ENCODE data around the gene VWA8. TPM values are rescaled to one million over a fixed set of nuclear protein-coding genes. Genes with fewer than 3 reads are reported as not detected.
"Not testable (repeated sequence)": the region's sequence is repeated elsewhere in the genome, so short reads cannot be mapped to it uniquely, and the experiment has no call there.

Gene VWA8
- total and polyA plus RNA-seq, 7 donors: 3.0 to 37.5 (median 24.7) TPM

GRCh38 chr13:41578371-41578770 lies 382.5 kb downstream of the VWA8 start:
- no peak for TF ChIP-seq EP300 (IDR thresholded peaks at IDR 0.05)
- 90 to 95% methylated on average over 5 of the region's 5 CpGs for WGBS, 2 donors
- Histone ChIP-seq H3K36me3 (peaks cover 0 to 15% (median 0%) of the 10 kb centered on the region in 4 donors), H3K27ac (no peak overlapping the region), H3K27me3 (no peaks in the 10 kb centered on the region), H3K4me1 (peaks cover 0 to 5% (median 0%) of the 10 kb centered on the region in 4 donors), H3K9me3 (no peaks in the 10 kb centered on the region), H3K4me3 (no peak overlapping the region)
- no peak for DNase-seq
- intact Hi-C loops (cut with DNase I): no loop called here

GRCh38 chr13:41577436-41577835 lies 383.5 kb downstream of the VWA8 start:
- Histone ChIP-seq H3K4me3 (no peak overlapping the region), H3K4me1 (peaks cover 0 to 2% (median 0%) of the 10 kb centered on the region in 4 donors), H3K27ac (no peak overlapping the region), H3K27me3 (no peaks in the 10 kb centered on the region), H3K9me3 (no peaks in the 10 kb centered on the region), H3K36me3 (peaks cover 0 to 15% (median 0%) of the 10 kb centered on the region in 4 donors)
- WGBS, 2 donors: 52 to 57% methylated on average over 4 of the region's 4 CpGs
- peak; percentile 76 for DNase-seq
- TF ChIP-seq POLR2AphosphoS5 (IDR thresholded peaks at IDR 0.05): peak in 2 of 4 donors; percentile 27 to 42
- no peak for TF ChIP-seq POLR2A (IDR thresholded peaks at IDR 0.05)
- intact Hi-C loops (cut with DNase I): no loop called here

- DNase-seq: not testable (repeated sequence)
- 97 to 98% methylated on average over 19 of the region's 19 CpGs for WGBS, 2 donors
These were observed 387.3 kb downstream of the VWA8 start for GRCh38 chr13:41573640-41574039.

GRCh38 chr13:41571817-41572340 lies 389.0 kb downstream of the VWA8 start:
- H3K36me3 ChIP-seq: peaks cover 0 to 21% (median 0%) of the 10 kb centered on the region in 4 donors
- H3K4me3 ChIP-seq; H3K9me3 ChIP-seq; H3K27me3 ChIP-seq; DNase-seq; intact Hi-C loops (cut with DNase I); H3K27ac ChIP-seq: not testable (repeated sequence)
- 97 to 98% methylated on average over 33 of the region's 33 CpGs for WGBS, 2 donors
- H3K4me1 ChIP-seq: peaks cover 0 to 21% (median 19%) of the 10 kb centered on the region in 4 donors

More at GRCh38 chr13:41573640-41574039, 387.3 kb downstream of the VWA8 start:
- Histone ChIP-seq H3K4me1 (peaks cover 0 to 12% (median 10%) of the 10 kb centered on the region in 4 donors), H3K36me3 (peaks cover 0 to 15% (median 0%) of the 10 kb centered on the region in 4 donors)
- H3K9me3 ChIP-seq; H3K27ac ChIP-seq; intact Hi-C loops (cut with DNase I); H3K27me3 ChIP-seq; H3K4me3 ChIP-seq: not testable (repeated sequence)

- Histone ChIP-seq H3K9me3 (no peaks in the 10 kb centered on the region), H3K4me3 (no peak overlapping the region), H3K4me1 (peaks cover 0 to 24% (median 21%) of the 10 kb centered on the region in 4 donors), H3K36me3 (peaks cover 0 to 7% (median 0%) of the 10 kb centered on the region in 4 donors), H3K27me3 (no peaks in the 10 kb centered on the region), H3K27ac (peak overlapping the region in 3 of 4 donors; percentile 48 to 60 (median 54))
- WGBS, 2 donors: 77 to 96% methylated on average over 3 of the region's 3 CpGs
- intact Hi-C loops (cut with DNase I): no loop called here
- no peak for DNase-seq
- TF ChIP-seq POLR2AphosphoS5 (IDR thresholded peaks at IDR 0.05) (peak in 2 of 4 donors; percentile 41 to 79), POLR2A (IDR thresholded peaks at IDR 0.05) (no peak), EP300 (IDR thresholded peaks at IDR 0.05) (no peak), CTCF (IDR thresholded peaks at IDR 0.05) (peak in 1 of 4 experiments; percentile 21)
These were observed 391.9 kb downstream of the VWA8 start for GRCh38 chr13:41568972-41569351.

- Histone ChIP-seq H3K27me3 (no peaks in the 10 kb centered on the region), H3K4me1 (peaks cover 0 to 30% (median 27%) of the 10 kb centered on the region in 4 donors), H3K9me3 (no peaks in the 10 kb centered on the region), H3K36me3 (peaks cover 0 to 7% (median 0%) of the 10 kb centered on the region in 4 donors), H3K4me3 (no peak overlapping the region), H3K27ac (peak overlapping the region in 3 of 4 donors; percentile 48 to 60 (median 54))
- no peak for DNase-seq
- WGBS, 2 donors: 89% methylated on average over 9 of the region's 9 CpGs
- intact Hi-C loops (cut with DNase I): no loop called here
- TF ChIP-seq POLR2A (IDR thresholded peaks at IDR 0.05) (no peak), POLR2AphosphoS5 (IDR thresholded peaks at IDR 0.05) (no peak), CTCF (IDR thresholded peaks at IDR 0.05) (no peak), EP300 (IDR thresholded peaks at IDR 0.05) (no peak)
These were observed 392.6 kb downstream of the VWA8 start for GRCh38 chr13:41568143-41568971.
